ENCODE measurements around the gene SELENBP1.

SELENBP1 gene

GRCh38 chr1:151343587-151343986 is 28.9 kb downstream of the SELENBP1 start:
- no peak for DNase-seq

- no peak for DNase-seq
These were observed 29.9 kb downstream of the SELENBP1 start for GRCh38 chr1:151342569-151342968.

- DNase-seq: no peak
These were observed 30.5 kb downstream of the SELENBP1 start for GRCh38 chr1:151342021-151342420.

GRCh38 chr1:151340870-151341754 is 31.4 kb downstream of the SELENBP1 start:
- peak; percentile 75 for DNase-seq

- no peak for DNase-seq
These were observed 35.9 kb downstream of the SELENBP1 start for GRCh38 chr1:151336556-151336955.

- no peak for DNase-seq
These were observed 37.7 kb downstream of the SELENBP1 start for GRCh38 chr1:151334822-151335221.

GRCh38 chr1:151327903-151328674 is 44.4 kb downstream of the SELENBP1 start:
- DNase-seq: peak; percentile 65

- peak; percentile 93 for DNase-seq
These were observed 45.1 kb downstream of the SELENBP1 start, which contains the start of gene PI4KB for GRCh38 chr1:151327223-151327902. Gene PI4KB (minus strand): TSS chr1:151327416. CDS start chr1:151316481, 10,935 bp downstream.

GRCh38 chr1:151326619-151327222 is 45.8 kb downstream of the SELENBP1 start:
- DNase-seq: peak; percentile 84

- no peak for DNase-seq
These were observed 46.7 kb downstream of the SELENBP1 start for GRCh38 chr1:151325646-151326429.

GRCh38 chr1:151325231-151325630 is 47.3 kb downstream of the SELENBP1 start:
- DNase-seq: no peak

GRCh38 chr1:151324390-151324930 is 48.0 kb downstream of the SELENBP1 start:
- DNase-seq: no peak

GRCh38 chr1:151318975-151319374 is 53.5 kb downstream of the SELENBP1 start:
- no peak for DNase-seq

- DNase-seq: no peak
These were observed 56.8 kb downstream of the SELENBP1 start for GRCh38 chr1:151315565-151316235.
